Transverse colon (tissue), 4 donors: ENCODE results near the gene ACTN1. TPM values are rescaled to one million over a fixed set of nuclear protein-coding genes. Genes with fewer than 3 reads are reported as not detected.
A peak's percentile ranks its signal among the peaks of the same experiment; 100 is the strongest.

ENCODE experiments used
- DNase-seq: peaks from one replicate; pipeline ENCODE4 v3.0.0-alpha.2; 2019
- H3K27ac ChIP-seq, 4 donors: fragments of 200-600 bp; sonication (generic); 2 replicates each; pipeline ENCODE4 v1.5.1; 2016 to 2018; ENCODE audit warnings: inconsistent platforms in 4 of 4
- H3K27me3 ChIP-seq: fragments of 200-600 bp; sonication (generic); 2 replicates; pipeline ENCODE4 v1.5.1; 2017; ENCODE audit warnings: inconsistent platforms
- H3K36me3 ChIP-seq, 4 donors: fragments of 200-600 bp; sonication (generic); 2 replicates each; pipeline ENCODE4 v1.5.1; 2017 to 2019; ENCODE audit warnings: inconsistent platforms in 4 of 4
- H3K4me1 ChIP-seq, 4 donors: fragments of 200-600 bp; sonication (generic); 2 replicates each; pipeline ENCODE4 v1.5.1; 2017 to 2020; ENCODE audit warnings: inconsistent platforms in 4 of 4
- H3K4me3 ChIP-seq, 4 donors: fragments of 200-600 bp; sonication (generic); 1 replicate in 1 of 4; 2 replicates in 3 of 4; pipeline versions ENCODE4 v1.5.1 to v1.6.1; 2017 to 2019; ENCODE audit warnings: inconsistent platforms in 4 of 4
- H3K9me3 ChIP-seq, 2 donors: fragments of 200-600 bp; sonication (generic); 2 replicates each; pipeline ENCODE4 v1.5.1; 2017 to 2019; ENCODE audit warnings: inconsistent platforms in 2 of 2
- EP300 ChIP-seq: sonication (generic); formaldehyde crosslinking; IDR thresholded peaks from one replicate; pipeline ENCODE4 v1.6.1; 2017; ENCODE audit warnings: antibody characterized with exemption, low read depth
- POLR2A ChIP-seq: fragments of 450-650 bp; IDR thresholded peaks from one replicate; pipeline ENCODE4 v1.6.1; 2016; ENCODE audit warnings: antibody characterized with exemption, mild to moderate bottlenecking, moderate library complexity
- POLR2AphosphoS5 ChIP-seq, 3 donors: sonication (generic); formaldehyde crosslinking; IDR thresholded peaks; one replicate each; pipeline ENCODE4 v1.6.1; 2016; ENCODE audit warnings: antibody characterized with exemption in 3 of 3
- whole genome bisulfite sequencing, 2 donors: methylation state at CpG; one replicate each; pipeline ENCODE4 v1.1.5; 2018; ENCODE audit warnings: low coverage in 1 of 2; 5-methylcytosine and 5-hydroxymethylcytosine counted together
- in situ Hi-C, 4 donors: fragments of 200-750 bp; cut with MboI; loops; one replicate each; pipeline versions ENCODE4 v1.15.0 to v1.15.1; 2017; ENCODE audit warnings: low sequenced_read_pairs in 3 of 4, low pct_ligation_motif_present in 1 of 4, low pct_unique_long_range_greater_than_20kb in 1 of 4
- intact Hi-C: fragments of 100-400 bp; cut with DNase I; formaldehyde crosslinking; loops from one replicate; pipeline ENCODE4 v1.15.1; 2023; ENCODE audit warnings: low total_unique reads
- total RNA-seq, 4 donors: library from RNA; depleted of rRNA; stranded (reverse); fragments of >200 nt; gene quantifications; one replicate each; pipeline ENCODE4 v1.1.0, GENCODE V29; 2016
- TF ChIP-seq, protein P1 (sequence below), 5 experiments: fragments of 200-600 bp in 3 of 5; fragments of 450-650 bp in 2 of 5; sonication (generic) in 3 of 5; IDR thresholded peaks; 1 replicate in 2 of 5; 2 replicates in 3 of 5; pipeline ENCODE4 v1.5.1; 2016 to 2017; ENCODE audit warnings: antibody characterized with exemption in 5 of 5, inconsistent platforms in 3 of 5, mild to moderate bottlenecking in 2 of 5, moderate library complexity in 1 of 5

Gene ACTN1
- total RNA-seq, 4 donors from 2014 or later = 127 to 403 (median 197) TPM

DNA sequence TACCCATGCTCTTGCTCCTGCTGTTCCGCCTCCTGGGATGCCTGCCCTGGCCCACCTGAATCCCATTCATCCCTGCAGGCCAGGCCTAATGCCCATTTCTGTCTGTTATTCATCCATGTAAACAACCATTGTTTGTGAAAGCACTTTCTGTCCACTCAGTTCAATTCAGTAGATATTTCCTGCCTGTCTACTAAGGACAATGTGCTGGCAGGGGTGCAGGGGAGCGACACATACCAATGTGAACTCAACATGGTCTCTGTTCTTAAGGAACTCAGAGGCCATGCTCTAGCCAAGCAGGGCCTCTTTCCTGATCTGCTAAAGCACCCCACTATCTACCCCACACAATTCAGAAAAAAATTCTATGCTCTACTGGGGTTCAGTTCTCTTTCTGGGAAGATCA lies 97.7 kb downstream of the ACTN1 start:
- Histone ChIP-seq H3K9me3 (no peaks in the 10 kb centered on the region), H3K4me1 (peaks cover 4 to 11% (median 8%) of the 10 kb centered on the region in 4 donors), H3K36me3 (peaks cover 0 to 62% (median 29%) of the 10 kb centered on the region in 4 donors), H3K27me3 (no peaks in the 10 kb centered on the region), H3K27ac (peak overlapping the region in 2 of 4 donors; percentile 34 to 50), H3K4me3 (no peak overlapping the region)
- in situ Hi-C loops (no loop called here), intact Hi-C loops (no loop called here)
- TF ChIP-seq EP300 (no peak), POLR2A (no peak), POLR2AphosphoS5 (IDR thresholded peaks at IDR 0.05) (no peak)
- TF ChIP-seq, protein P1, sequence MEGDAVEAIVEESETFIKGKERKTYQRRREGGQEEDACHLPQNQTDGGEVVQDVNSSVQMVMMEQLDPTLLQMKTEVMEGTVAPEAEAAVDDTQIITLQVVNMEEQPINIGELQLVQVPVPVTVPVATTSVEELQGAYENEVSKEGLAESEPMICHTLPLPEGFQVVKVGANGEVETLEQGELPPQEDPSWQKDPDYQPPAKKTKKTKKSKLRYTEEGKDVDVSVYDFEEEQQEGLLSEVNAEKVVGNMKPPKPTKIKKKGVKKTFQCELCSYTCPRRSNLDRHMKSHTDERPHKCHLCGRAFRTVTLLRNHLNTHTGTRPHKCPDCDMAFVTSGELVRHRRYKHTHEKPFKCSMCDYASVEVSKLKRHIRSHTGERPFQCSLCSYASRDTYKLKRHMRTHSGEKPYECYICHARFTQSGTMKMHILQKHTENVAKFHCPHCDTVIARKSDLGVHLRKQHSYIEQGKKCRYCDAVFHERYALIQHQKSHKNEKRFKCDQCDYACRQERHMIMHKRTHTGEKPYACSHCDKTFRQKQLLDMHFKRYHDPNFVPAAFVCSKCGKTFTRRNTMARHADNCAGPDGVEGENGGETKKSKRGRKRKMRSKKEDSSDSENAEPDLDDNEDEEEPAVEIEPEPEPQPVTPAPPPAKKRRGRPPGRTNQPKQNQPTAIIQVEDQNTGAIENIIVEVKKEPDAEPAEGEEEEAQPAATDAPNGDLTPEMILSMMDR (IDR thresholded peaks at IDR 0.05) = no peak
- 95 to 96% methylated on average over 2 of the region's 2 CpGs for WGBS, 2 donors
- DNase-seq = no peak

GRCh38 chr14:68880581-68881105 lies 98.5 kb downstream of the ACTN1 start:
- DNase-seq = no peak
- WGBS, 2 donors = 88% methylated on average over 9 of the region's 9 CpGs; no CpG with 5 or more reads in 1 of the 2 donors
- in situ Hi-C loops = no loop called here
- Histone ChIP-seq H3K4me1 (peaks cover 4 to 8% (median 7%) of the 10 kb centered on the region in 4 donors), H3K9me3 (no peaks in the 10 kb centered on the region), H3K4me3 (no peak overlapping the region), H3K36me3 (peaks cover 0 to 66% (median 30%) of the 10 kb centered on the region in 4 donors), H3K27me3 (no peaks in the 10 kb centered on the region), H3K27ac (peak overlapping the region in 2 of 4 donors; percentile 2 to 50)
- intact Hi-C loops = no loop called here
- TF ChIP-seq POLR2AphosphoS5 (IDR thresholded peaks at IDR 0.05) = no peak
- TF ChIP-seq, protein P1 (IDR thresholded peaks at IDR 0.05) = no peak
- no peak for TF ChIP-seq POLR2A
- TF ChIP-seq EP300 = no peak

- H3K9me3 ChIP-seq = no peaks in the 10 kb centered on the region
- no peaks in the 10 kb centered on the region for H3K27me3 ChIP-seq
- in situ Hi-C loops (no loop called here), intact Hi-C loops (no loop called here)
- TF ChIP-seq POLR2A = no peak
- TF ChIP-seq, protein P1 (IDR thresholded peaks at IDR 0.05) = no peak
- no peak for TF ChIP-seq EP300
- no peak for TF ChIP-seq POLR2AphosphoS5 (IDR thresholded peaks at IDR 0.05)
- peak overlapping the region in 3 of 4 donors; percentile 2 to 50 (median 41) for H3K27ac ChIP-seq
- no peak overlapping the region for H3K4me3 ChIP-seq
- H3K36me3 ChIP-seq = peaks cover 0 to 62% (median 27%) of the 10 kb centered on the region in 4 donors
- 98 to 100% methylated on average over 2 to 7 of the region's 13 CpGs for WGBS, 2 donors
- H3K4me1 ChIP-seq = peaks cover 2 to 7% (median 4%) of the 10 kb centered on the region in 4 donors
- DNase-seq = no peak
Observed at GRCh38 chr14:68879841-68880575, 99.1 kb downstream of the ACTN1 start.

- intact Hi-C loops (no loop called here), in situ Hi-C loops (no loop called here)
- no peak for DNase-seq
- peak overlapping the region in 3 of 4 donors; percentile 2 to 50 (median 41) for H3K27ac ChIP-seq
- TF ChIP-seq, protein P1 (IDR thresholded peaks at IDR 0.05) = no peak
- TF ChIP-seq POLR2A (no peak), EP300 (no peak), POLR2AphosphoS5 (IDR thresholded peaks at IDR 0.05) (no peak)
- H3K4me3 ChIP-seq = no peak overlapping the region
- H3K4me1 ChIP-seq = peaks cover 0 to 1% (median 0%) of the 10 kb centered on the region in 4 donors
- peaks cover 0 to 65% (median 27%) of the 10 kb centered on the region in 4 donors for H3K36me3 ChIP-seq
- WGBS, 2 donors = 97% methylated on average over 2 of the region's 7 CpGs; no CpG with 5 or more reads in 1 of the 2 donors
- H3K9me3 ChIP-seq = no peaks in the 10 kb centered on the region
- no peaks in the 10 kb centered on the region for H3K27me3 ChIP-seq
Observed at GRCh38 chr14:68879321-68879781, 99.8 kb downstream of the ACTN1 start.
